HEK293 (cell line): ENCODE measurements around the gene YIPF1.

Experiments used
- CTCF ChIA-PET: fragments of 350-600 bp; formaldehyde crosslinking; extraction: SDS; loops from one replicate; lab custom pipeline; 2021; ENCODE audit warnings: antibody characterized with exemption; lab: Yijun Ruan, JAX
- POLR2A ChIA-PET: fragments of 300-600 bp; formaldehyde crosslinking; extraction: SDS; loops from one replicate; lab custom pipeline; 2020; ENCODE audit warnings: antibody characterized with exemption, inconsistent platforms; lab: Yijun Ruan, JAX
- H3K27ac ChIP-seq: fragments of 200-500 bp; sonication (Bioruptor generic); 2 replicates; pipeline ENCODE4 v1.5.1; 2014; ENCODE audit warnings: low read depth, low read length, control low read depth, inconsistent platforms; ENCODE audit errors: extremely low read depth
- H3K36me3 ChIP-seq, 2 experiments: fragments of 200-500 bp in 1 of 2; sonication (Bioruptor generic) in 1 of 2; 1 replicate in 1 of 2; 2 replicates in 1 of 2; pipeline ENCODE4 v1.5.1; 2014 to 2017; ENCODE audit warnings: inconsistent platforms in 2 of 2, low read length in 2 of 2; ENCODE audit not compliant: control insufficient read depth in 2 of 2, insufficient read depth in 1 of 2
- H3K4me1 ChIP-seq: fragments of 200-500 bp; sonication (Bioruptor generic); 2 replicates; pipeline ENCODE4 v1.5.1; 2014; ENCODE audit warnings: mild to moderate bottlenecking, low read length, inconsistent platforms; ENCODE audit not compliant: control insufficient read depth, insufficient read depth
- H3K4me3 ChIP-seq: 2 replicates; pipeline ENCODE4 v1.5.1; 2011; ENCODE audit warnings: low read depth, mild to moderate bottlenecking, control low read depth, low read length, moderate library complexity
- H3K9me3 ChIP-seq: fragments of 200-500 bp; sonication (Bioruptor generic); 2 replicates; pipeline ENCODE4 v1.5.1; 2014; ENCODE audit warnings: low read depth, low read length, inconsistent platforms; ENCODE audit not compliant: control insufficient read depth, insufficient read depth
- HOXA7 ChIP-seq: sonication (generic); formaldehyde crosslinking; IDR thresholded peaks from 2 replicates; pipeline ENCODE4 v1.8.1; 2022; ENCODE audit warnings: missing genetic modification reagents, borderline replicate concordance
- SETDB1 ChIP-seq: IDR thresholded peaks from one replicate; pipeline ENCODE4 v1.6.1; 2017; ENCODE audit warnings: mild to moderate bottlenecking, low read length, moderate library complexity, mixed read lengths; ENCODE audit not compliant: insufficient read length
- SP3 ChIP-seq: fragments of 450-650 bp; formaldehyde crosslinking; IDR thresholded peaks from 2 replicates; pipeline ENCODE4 v1.5.1; 2016; ENCODE audit warnings: missing biosample characterization, missing genetic modification characterization
- ZBTB1 ChIP-seq: fragments of 450-650 bp; formaldehyde crosslinking; IDR thresholded peaks from 2 replicates; pipeline ENCODE4 v1.5.1; 2016; ENCODE audit warnings: missing biosample characterization, missing genetic modification characterization
- ZBTB20 ChIP-seq: fragments of 450-650 bp; formaldehyde crosslinking; IDR thresholded peaks from 2 replicates; pipeline ENCODE4 v1.5.1; 2016; ENCODE audit warnings: missing biosample characterization, missing genetic modification characterization
- ZFP3 ChIP-seq: fragments of 450-650 bp; formaldehyde crosslinking; IDR thresholded peaks from 2 replicates; pipeline ENCODE4 v1.5.1; 2016; ENCODE audit warnings: low read depth, missing biosample characterization, missing genetic modification characterization
- ZNF10 ChIP-seq: fragments of 450-650 bp; formaldehyde crosslinking; IDR thresholded peaks from 2 replicates; pipeline ENCODE4 v1.5.1; 2017; ENCODE audit warnings: missing biosample characterization, missing genetic modification characterization
- ZNF140 ChIP-seq: fragments of 450-650 bp; formaldehyde crosslinking; IDR thresholded peaks from 2 replicates; pipeline ENCODE4 v1.5.1; 2016; ENCODE audit warnings: missing biosample characterization, missing genetic modification characterization
- ZNF146 ChIP-seq: fragments of 450-650 bp; formaldehyde crosslinking; IDR thresholded peaks from 2 replicates; pipeline ENCODE4 v1.5.1; 2016; ENCODE audit warnings: missing biosample characterization, missing genetic modification characterization
- ZNF155 ChIP-seq: fragments of 450-650 bp; formaldehyde crosslinking; IDR thresholded peaks from 2 replicates; pipeline ENCODE4 v1.5.1; 2016; ENCODE audit warnings: missing biosample characterization, missing genetic modification characterization
- ZNF354C ChIP-seq: fragments of 450-650 bp; formaldehyde crosslinking; IDR thresholded peaks from 2 replicates; pipeline ENCODE4 v1.5.1; 2016; ENCODE audit warnings: missing biosample characterization, missing genetic modification characterization, low read depth, borderline replicate concordance
- ZNF473 ChIP-seq: fragments of 450-650 bp; formaldehyde crosslinking; IDR thresholded peaks from 2 replicates; pipeline ENCODE4 v1.5.1; 2017; ENCODE audit warnings: missing biosample characterization, missing genetic modification characterization
- ZNF510 ChIP-seq: fragments of 450-650 bp; formaldehyde crosslinking; IDR thresholded peaks from 2 replicates; pipeline ENCODE4 v1.5.1; 2018; ENCODE audit warnings: mild to moderate bottlenecking, missing genetic modification characterization, missing biosample characterization; ENCODE audit not compliant: insufficient replicate concordance
- ZNF555 ChIP-seq: fragments of 450-650 bp; formaldehyde crosslinking; conservative IDR thresholded peaks from 2 replicates; pipeline ENCODE4 v1.5.1; 2017; ENCODE audit warnings: missing biosample characterization, mild to moderate bottlenecking, missing genetic modification characterization, inconsistent platforms
- ZNF558 ChIP-seq: fragments of 450-650 bp; formaldehyde crosslinking; IDR thresholded peaks from 2 replicates; pipeline ENCODE4 v1.5.1; 2016; ENCODE audit warnings: missing biosample characterization, missing genetic modification characterization
- ZNF596 ChIP-seq: fragments of 450-650 bp; IDR thresholded peaks from 2 replicates; pipeline ENCODE4 v1.5.0; 2018; ENCODE audit warnings: missing biosample characterization, mild to moderate bottlenecking, missing genetic modification characterization, moderate library complexity
- ZNF707 ChIP-seq: fragments of 450-650 bp; formaldehyde crosslinking; IDR thresholded peaks from 2 replicates; pipeline ENCODE4 v1.5.1; 2016; ENCODE audit warnings: missing biosample characterization, missing genetic modification characterization
- TF ChIP-seq, protein P1 (sequence below): fragments of 450-650 bp; formaldehyde crosslinking; optimal IDR thresholded peaks from 2 replicates; pipeline ENCODE3; 2016; ENCODE audit warnings: missing biosample characterization, mild to moderate bottlenecking, missing genetic modification characterization
- TF ChIP-seq, protein P2 (sequence below): fragments of 450-650 bp; formaldehyde crosslinking; IDR thresholded peaks from 2 replicates; pipeline ENCODE4 v1.5.1; 2017; ENCODE audit warnings: missing biosample characterization, missing genetic modification characterization
- TF ChIP-seq, protein P3 (sequence below): fragments of 450-650 bp; formaldehyde crosslinking; IDR thresholded peaks from 2 replicates; pipeline ENCODE4 v1.5.1; 2016; ENCODE audit warnings: missing biosample characterization, missing genetic modification characterization
- TF ChIP-seq, protein P4 (sequence below): fragments of 450-650 bp; formaldehyde crosslinking; IDR thresholded peaks from 2 replicates; pipeline ENCODE4 v1.5.1; 2016; ENCODE audit warnings: missing biosample characterization, missing genetic modification characterization

Gene YIPF1

DNA sequence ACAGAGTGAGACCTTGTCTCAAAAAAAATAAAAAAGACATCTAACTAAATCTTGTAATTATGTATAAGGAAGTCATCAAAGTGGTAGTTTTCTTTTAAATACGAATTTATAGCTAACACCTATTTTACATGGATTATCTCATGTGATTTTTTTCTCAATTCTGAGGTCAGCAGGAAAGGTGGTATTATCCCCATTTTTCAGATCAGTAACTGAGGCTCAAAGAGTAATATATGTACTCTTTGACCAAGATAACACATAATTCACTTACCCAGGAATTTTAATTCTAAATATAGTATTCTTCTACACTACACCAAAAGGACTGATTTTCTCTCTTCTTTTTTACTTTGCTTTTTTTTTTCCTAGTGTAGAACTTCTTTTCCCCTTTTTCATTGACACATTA, 46.8 kb upstream of the YIPF1 start (continued):
- TF ChIP-seq, protein P1, sequence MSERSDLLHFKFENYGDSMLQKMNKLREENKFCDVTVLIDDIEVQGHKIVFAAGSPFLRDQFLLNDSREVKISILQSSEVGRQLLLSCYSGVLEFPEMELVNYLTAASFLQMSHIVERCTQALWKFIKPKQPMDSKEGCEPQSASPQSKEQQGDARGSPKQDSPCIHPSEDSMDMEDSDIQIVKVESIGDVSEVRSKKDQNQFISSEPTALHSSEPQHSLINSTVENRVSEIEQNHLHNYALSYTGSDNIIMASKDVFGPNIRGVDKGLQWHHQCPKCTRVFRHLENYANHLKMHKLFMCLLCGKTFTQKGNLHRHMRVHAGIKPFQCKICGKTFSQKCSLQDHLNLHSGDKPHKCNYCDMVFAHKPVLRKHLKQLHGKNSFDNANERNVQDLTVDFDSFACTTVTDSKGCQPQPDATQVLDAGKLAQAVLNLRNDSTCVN: no peak
- TF ChIP-seq, protein P2, sequence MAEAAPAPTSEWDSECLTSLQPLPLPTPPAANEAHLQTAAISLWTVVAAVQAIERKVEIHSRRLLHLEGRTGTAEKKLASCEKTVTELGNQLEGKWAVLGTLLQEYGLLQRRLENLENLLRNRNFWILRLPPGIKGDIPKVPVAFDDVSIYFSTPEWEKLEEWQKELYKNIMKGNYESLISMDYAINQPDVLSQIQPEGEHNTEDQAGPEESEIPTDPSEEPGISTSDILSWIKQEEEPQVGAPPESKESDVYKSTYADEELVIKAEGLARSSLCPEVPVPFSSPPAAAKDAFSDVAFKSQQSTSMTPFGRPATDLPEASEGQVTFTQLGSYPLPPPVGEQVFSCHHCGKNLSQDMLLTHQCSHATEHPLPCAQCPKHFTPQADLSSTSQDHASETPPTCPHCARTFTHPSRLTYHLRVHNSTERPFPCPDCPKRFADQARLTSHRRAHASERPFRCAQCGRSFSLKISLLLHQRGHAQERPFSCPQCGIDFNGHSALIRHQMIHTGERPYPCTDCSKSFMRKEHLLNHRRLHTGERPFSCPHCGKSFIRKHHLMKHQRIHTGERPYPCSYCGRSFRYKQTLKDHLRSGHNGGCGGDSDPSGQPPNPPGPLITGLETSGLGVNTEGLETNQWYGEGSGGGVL (tag by site-specific recombination): no peak

DNA sequence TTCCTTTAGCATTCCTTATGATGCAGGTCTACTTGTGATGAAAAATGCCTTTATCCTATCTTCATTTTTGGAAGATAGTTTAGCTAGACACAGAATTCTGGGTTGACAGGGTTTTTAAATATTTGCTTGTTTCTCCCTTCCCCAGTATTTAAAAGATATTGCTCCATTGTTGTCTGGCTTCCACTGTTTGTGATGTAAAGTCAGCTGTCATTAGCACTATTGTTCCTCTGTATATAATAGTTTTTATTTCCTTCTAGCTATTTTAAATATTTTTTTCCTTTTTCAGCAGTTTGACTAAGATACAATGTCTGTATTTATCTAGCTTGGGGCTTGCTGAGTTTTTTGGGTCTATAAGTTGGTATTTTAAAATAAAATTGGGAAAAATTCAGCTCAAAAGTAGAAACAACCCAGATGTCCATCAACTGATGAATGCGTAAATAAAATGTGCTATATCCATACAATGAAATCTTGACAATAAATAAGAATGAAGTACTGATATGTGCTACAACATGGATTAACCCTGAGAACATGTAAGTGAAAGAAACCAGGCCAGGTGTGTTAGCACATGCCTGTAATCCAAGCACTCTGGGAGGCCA, 44.7 kb upstream of the YIPF1 start:
- Histone ChIP-seq H3K9me3 (no peaks in the 10 kb centered on the region), H3K36me3 (peaks cover 0 to 57% of the 10 kb centered on the region in 2 experiments; a peak in 1 of 3 replicates), H3K4me1 (no peaks in the 10 kb centered on the region), H3K4me3 (no peak overlapping the region), H3K27ac (no peak overlapping the region)
- ChIA-PET CTCF (interaction anchor here (1.0 to 1.8 kb wide), 2 partner anchors 11 to 16 kb away, joined by 3 to 5 read pairs; partner anchors contain the start of gene IFT25), POLR2A (no interaction called here)
- TF ChIP-seq ZNF10: peak; percentile 90; the same call in 1 of the 2 replicates
- peak; percentile 88 for TF ChIP-seq SETDB1
- no peak for TF ChIP-seq ZNF707
- no peak for TF ChIP-seq ZNF473 (tag by site-specific recombination)
- TF ChIP-seq ZNF155 (tag by site-specific recombination): no peak
- no peak for TF ChIP-seq ZNF555 (tag by site-specific recombination)
- TF ChIP-seq HOXA7 (CRISPR knock-in tag): no peak
- TF ChIP-seq ZNF146 (tag by site-specific recombination): peak; percentile 39; the same call in 1 of the 2 replicates

DNA sequence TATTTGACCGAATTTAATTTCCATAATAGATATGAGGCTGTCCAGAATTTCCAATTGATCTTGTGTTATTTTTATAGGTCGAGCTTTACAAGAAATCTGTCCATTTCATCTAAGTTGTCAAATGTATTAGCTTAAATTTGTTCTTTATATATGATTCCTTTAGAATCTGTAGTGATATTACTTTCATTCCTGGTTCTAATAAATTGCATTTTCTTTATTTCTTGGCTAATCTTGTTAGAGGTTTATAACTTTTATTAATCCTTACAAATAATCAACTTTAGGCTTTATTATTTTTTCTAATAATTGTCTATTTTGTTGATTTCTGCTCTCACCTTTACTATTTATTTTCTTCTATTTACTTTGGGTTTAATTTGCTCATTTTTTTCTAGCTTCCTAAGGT, 41.9 kb upstream of the YIPF1 start:
- no peak overlapping the region for H3K27ac ChIP-seq
- CTCF ChIA-PET: interaction anchor here (0.6 to 1.1 kb wide), 3 partner anchors 18 to 82 kb away, joined by 3 to 9 read pairs (median 4); no protein-coding TSS in a partner anchor
- no peaks in the 10 kb centered on the region for H3K9me3 ChIP-seq
- H3K36me3 ChIP-seq: peaks cover 7 to 62% of the 10 kb centered on the region in 2 experiments
- no peak for TF ChIP-seq ZNF354C
- TF ChIP-seq ZFP3 (tag by site-specific recombination): no peak
- TF ChIP-seq ZBTB20 (tag by site-specific recombination): no peak
- TF ChIP-seq ZNF558: peak; percentile 90
- H3K4me1 ChIP-seq: no peaks in the 10 kb centered on the region
- no peak overlapping the region for H3K4me3 ChIP-seq
- POLR2A ChIA-PET: interaction anchor here (0.7 kb wide), 1 partner anchor 14 kb away, joined by 3 read pairs; the partner anchor contains the start of gene IFT25

DNA sequence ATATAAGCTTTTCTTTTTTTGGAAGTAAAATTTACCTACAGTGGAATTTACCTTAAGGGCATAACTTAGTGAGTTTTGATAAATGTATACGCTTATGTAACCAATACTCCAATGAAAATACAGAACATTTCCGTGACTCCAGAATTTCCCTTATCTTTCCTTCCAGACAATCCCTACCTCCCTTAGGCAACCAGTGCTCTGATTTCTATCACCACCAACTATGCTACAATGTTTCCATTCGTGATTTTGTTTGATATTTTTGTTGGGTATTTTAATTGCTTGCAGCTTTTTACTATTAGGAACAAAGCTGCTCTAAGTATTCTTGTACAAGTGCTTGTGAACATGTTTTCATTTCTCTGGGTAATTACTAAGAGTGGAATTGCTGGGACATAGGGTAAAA, 41.3 kb upstream of the YIPF1 start:
- CTCF ChIA-PET: interaction anchor here (1.1 kb wide), 1 partner anchor 19 kb away, joined by 4 read pairs; no protein-coding TSS in a partner anchor
- H3K36me3 ChIP-seq: peaks cover 10 to 56% of the 10 kb centered on the region in 2 experiments
- no peak overlapping the region for H3K27ac ChIP-seq
- no peaks in the 10 kb centered on the region for H3K9me3 ChIP-seq
- no peak overlapping the region for H3K4me3 ChIP-seq
- no peaks in the 10 kb centered on the region for H3K4me1 ChIP-seq
- POLR2A ChIA-PET: interaction anchor here (0.7 kb wide), 1 partner anchor 14 kb away, joined by 3 read pairs; the partner anchor contains the start of gene IFT25
- TF ChIP-seq, protein P3, sequence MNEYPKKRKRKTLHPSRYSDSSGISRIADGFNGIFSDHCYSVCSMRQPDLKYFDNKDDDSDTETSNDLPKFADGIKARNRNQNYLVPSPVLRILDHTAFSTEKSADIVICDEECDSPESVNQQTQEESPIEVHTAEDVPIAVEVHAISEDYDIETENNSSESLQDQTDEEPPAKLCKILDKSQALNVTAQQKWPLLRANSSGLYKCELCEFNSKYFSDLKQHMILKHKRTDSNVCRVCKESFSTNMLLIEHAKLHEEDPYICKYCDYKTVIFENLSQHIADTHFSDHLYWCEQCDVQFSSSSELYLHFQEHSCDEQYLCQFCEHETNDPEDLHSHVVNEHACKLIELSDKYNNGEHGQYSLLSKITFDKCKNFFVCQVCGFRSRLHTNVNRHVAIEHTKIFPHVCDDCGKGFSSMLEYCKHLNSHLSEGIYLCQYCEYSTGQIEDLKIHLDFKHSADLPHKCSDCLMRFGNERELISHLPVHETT (tag by site-specific recombination): no peak
- no peak for TF ChIP-seq ZBTB1
- TF ChIP-seq, protein P4, sequence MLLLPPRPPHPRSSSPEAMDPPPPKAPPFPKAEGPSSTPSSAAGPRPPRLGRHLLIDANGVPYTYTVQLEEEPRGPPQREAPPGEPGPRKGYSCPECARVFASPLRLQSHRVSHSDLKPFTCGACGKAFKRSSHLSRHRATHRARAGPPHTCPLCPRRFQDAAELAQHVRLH: no peak
- no peak for TF ChIP-seq SP3
- no peak for TF ChIP-seq ZNF596 (tag by site-specific recombination)
- no peak for TF ChIP-seq ZNF510
- peak; percentile 83 for TF ChIP-seq ZNF140
